ENCODE measurements around the gene LBHD1.
A peak's percentile ranks its signal among the peaks of the same experiment; 100 is the strongest.
"Not testable (repeated sequence)": the region's sequence is repeated elsewhere in the genome, so short reads cannot be mapped to it uniquely, and the experiment has no call there.

Gene LBHD1

GRCh38 chr11:62665075-62665598 is 6.9 kb downstream of the LBHD1 start, which contains the start of the genes C11orf98 and CSKMT:
TSS of gene C11orf98 (minus strand) at chr11:62665210. CDS start at chr11:62665169, 41 bp downstream.
TSS of gene CSKMT (plus strand) at chr11:62665312. CDS start at chr11:62665880, 568 bp downstream.
- peak; percentile 88 to 97 (median 94) for DNase-seq (ENCODE audit: low read depth in 4 of 4, low spot score in 1 of 4)

DNA sequence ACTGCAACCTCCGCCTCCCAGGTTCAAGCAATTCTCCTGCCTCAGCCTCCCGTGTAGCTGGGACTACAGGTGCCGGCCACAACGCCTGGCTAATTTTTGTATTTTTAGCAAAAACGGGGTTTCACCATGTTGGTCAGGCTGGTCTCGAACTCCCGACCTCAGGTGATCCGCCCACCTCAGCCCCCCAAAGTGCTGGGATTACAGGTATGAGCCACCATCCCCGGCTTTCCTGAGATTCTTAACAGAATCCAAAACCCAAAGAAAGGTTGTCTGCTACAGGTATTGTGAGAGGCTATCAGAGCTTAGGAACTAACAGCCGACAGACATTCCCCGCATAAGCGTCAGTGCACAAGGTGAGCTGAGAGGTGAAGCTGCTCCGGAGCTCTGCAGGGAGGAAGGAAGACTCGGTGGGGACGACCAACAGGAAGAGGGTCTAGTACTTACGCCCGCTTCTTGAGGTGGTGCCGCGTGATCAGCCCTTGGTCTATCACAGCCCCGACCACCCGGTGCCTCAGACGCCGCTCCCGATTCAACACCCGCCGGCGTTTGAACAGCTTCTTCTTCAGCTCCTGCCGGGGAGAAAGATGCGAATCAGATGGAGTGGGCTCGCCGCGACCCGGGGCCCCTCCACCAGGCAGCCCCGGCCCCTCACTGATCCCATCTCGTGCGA is 7.5 kb downstream of the LBHD1 start:
- DNase-seq (ENCODE audit: low read depth in 4 of 4, low spot score in 1 of 4) = no peak

DNA sequence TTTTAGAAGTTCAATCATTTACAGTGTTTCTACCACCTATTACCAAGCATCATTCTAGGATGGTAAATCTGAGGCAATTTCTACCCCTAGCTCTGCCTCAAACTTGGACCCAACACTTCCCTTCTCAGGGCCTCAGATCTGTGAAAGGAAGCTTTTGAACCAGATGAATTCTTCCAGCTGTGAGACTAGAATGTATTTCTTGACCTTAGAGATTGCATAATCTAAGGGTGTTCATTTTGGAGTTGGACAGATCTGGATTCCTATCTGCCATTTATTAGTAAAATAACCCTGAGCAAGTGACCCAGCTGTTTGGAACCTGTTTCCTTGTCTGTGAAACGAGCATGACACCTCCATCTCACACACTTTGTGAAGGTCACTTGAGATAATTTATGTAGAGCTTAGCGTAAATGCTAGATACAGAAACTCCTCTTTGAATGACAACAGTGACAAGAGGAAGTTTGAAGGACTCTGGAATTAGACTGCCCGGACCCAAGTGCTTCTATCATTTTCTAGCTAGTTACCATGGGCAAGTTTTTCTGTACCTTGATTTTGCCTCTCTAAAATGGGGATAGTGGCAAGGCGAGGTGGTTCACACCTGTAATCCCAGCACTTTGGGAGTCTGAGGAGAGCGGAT is 15.2 kb downstream of the LBHD1 start:
- no peak for DNase-seq (ENCODE audit: low read depth in 4 of 4, low spot score in 1 of 4)

DNA sequence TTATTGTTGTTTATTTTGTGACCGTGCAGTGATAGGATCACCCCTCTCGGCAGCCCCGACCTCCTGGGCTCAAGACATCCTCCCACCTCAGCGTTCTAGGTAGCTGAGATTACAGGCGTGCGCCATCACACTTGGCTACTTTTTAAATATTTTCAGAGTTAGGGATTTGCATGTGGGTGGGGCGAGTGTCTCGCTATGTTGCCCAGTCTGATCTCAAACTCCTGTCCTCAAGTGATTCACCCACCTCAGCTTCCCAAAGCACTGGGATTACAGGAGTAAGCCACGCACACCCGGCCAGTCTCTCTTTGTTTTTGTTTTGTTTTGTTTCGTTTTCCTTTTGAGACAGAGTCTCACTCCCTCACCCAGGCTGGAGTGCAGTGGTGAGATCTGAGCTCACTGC is 17.8 kb downstream of the LBHD1 start:
- no peak for DNase-seq (ENCODE audit: low read depth in 4 of 4, low spot score in 1 of 4)

GRCh38 chr11:62652161-62653006 is 19.7 kb downstream of the LBHD1 start:
- DNase-seq (ENCODE audit: low read depth in 4 of 4, low spot score in 1 of 4) = no peak

DNA sequence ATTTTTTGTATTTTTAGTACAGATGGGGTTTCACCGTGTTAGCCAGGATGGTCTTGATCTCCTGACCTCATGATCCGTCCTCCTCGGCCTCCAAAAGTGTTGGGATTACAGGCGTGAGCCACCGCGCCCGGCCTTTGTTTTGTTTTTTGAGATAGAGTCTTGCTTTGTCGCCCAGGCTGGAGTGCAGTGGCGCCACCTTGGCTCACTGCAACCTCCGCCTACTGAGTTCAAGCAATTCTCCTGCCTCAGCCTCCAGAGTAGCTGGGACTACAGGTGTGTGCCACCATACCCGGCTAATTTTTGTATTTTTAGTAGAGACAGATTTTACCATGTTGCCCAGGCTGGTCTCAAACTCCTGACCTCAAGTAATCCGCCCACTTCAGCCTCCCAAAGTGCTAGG is 21.8 kb downstream of the LBHD1 start:
- DNase-seq (ENCODE audit: low read depth in 4 of 4, low spot score in 1 of 4) = not testable (repeated sequence)

DNA sequence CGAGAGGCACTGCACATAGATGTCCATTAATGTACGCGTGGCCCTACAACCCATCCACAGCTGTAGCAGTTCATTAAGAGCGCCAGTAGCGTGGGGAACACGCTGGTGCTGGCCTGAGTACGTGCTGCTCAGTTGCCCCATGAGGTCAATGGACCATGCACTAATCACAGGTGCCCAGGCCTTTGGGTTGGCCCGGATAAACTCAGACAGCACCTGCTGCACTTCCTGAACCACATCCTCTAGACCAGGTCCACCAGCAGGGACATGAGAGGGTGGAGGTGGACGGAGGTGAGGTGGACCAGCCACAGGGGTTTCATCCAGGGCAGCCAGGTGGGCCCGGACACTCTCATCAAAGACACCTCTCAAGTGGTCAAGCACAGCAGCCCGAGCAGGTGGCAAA is 22.6 kb downstream of the LBHD1 start:
- DNase-seq (ENCODE audit: low read depth in 4 of 4, low spot score in 1 of 4) = no peak

DNA sequence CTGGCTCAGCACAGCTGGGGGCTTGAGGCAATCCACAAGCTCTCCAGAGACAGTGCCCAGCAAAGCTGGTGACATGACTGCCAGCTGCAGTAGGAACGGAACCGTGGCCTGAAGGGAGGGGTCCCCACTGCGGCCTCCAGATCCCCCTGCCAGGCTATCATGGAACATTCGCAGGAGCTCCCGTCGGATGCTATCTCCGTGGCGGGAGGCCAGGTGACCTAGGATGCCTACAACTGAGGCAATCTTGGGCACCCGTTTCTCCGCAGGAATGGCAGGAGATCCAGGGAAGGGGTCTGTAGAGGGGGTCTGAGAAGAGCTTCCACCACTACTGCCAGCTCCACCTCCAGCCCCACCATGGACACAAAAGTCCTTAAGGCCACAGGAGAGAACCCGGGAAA is 23.1 kb downstream of the LBHD1 start:
- no peak for DNase-seq (ENCODE audit: low read depth in 4 of 4, low spot score in 1 of 4)

DNA sequence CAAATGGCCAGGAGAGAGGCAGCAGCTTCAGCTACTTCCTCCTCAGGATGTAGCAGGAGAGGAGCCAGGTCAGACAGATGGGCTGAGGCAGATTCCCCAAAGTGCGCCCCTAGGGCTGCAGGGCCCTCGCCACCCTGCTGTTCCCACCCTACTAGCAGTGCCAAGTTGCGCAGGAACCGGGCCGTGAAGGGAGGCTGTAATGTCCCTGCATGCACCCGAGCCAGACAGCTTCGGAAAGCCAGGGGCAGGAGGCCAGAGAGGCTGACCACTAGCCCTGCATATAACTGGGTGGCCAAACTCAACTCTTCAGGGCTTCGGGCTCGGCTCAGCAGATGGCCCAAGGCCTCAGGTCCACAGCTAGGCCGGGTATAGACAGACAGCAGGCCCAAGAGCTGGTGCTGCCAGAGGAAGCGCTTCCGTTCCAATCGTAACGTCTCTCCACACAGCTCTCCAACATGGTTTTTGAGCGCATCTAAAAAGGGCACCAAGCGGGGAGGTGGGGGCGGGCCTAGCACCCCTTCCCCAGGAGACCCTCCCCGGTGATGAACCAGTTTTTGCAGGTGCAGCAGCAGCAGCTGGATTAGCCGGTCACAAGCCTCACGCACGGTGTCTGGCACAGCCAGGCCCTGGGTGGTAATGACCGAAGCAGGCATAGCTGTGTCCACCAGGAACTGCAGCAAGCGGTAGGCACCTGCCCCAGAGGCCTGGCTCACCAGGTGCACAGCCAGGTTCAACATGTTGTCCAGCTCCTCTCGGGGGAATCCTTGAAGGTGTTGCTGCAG is 23.7 kb downstream of the LBHD1 start:
- DNase-seq (ENCODE audit: low read depth in 4 of 4, low spot score in 1 of 4) = no peak

GRCh38 chr11:62647609-62648005 is 24.5 kb downstream of the LBHD1 start:
- no peak for DNase-seq (ENCODE audit: low read depth in 4 of 4, low spot score in 1 of 4)

- no peak for DNase-seq (ENCODE audit: low read depth in 4 of 4, low spot score in 1 of 4)
These were observed 25.1 kb downstream of the LBHD1 start for GRCh38 chr11:62646825-62647608.

GRCh38 chr11:62645946-62646824 is 25.9 kb downstream of the LBHD1 start, which contains the start of gene GANAB:
TSS of gene GANAB (minus strand) at chr11:62646613. CDS start at chr11:62646599, 14 bp downstream.
- peak; percentile 99 to 100 (median 99) for DNase-seq (ENCODE audit: low read depth in 4 of 4, low spot score in 1 of 4)

- DNase-seq (ENCODE audit: low read depth in 4 of 4, low spot score in 1 of 4) = no peak
These were observed 26.5 kb downstream of the LBHD1 start for GRCh38 chr11:62645671-62645945.

DNA sequence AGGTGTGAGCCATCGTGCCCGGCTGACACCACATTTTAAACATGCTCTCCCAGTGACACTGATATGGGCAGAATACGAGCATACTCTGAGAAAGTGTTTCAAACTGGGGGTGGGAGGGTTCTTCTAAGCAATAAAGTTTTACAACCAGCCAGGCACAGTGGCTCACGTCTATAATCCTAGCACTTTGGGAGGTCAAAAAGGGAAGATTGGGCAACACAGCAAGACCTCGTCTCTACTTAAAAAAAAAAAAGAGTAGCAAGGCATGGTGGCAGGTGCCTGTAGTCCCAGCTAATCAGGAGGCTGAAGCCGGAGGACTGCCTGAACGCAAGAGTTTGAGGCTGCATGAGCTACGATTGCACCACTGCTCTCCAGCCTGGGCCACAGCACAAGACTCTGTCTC is 27.8 kb downstream of the LBHD1 start:
- DNase-seq (ENCODE audit: low read depth in 4 of 4, low spot score in 1 of 4) = no peak

DNA sequence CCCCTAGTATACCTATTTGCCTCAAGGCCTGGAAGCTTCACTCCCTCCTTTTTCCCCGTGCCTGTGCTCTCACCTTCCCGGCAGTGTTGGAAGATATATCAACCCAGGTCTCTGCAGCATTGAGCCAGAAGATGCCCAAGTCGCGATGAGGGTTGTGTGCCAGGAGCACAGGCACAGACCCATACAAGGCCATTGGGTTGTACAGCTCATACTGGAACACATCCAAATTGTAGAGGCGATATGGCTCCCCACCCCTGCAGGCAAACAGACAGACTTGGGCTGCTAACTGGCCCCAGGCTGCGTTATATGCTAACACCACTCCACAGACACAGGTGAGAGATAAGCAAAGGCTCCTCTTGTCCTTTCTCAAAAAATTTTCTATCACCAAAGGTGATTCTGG is 39.6 kb downstream of the LBHD1 start:
- no peak for DNase-seq (ENCODE audit: low read depth in 4 of 4, low spot score in 1 of 4)

GRCh38 chr11:62627713-62628112 is 44.4 kb downstream of the LBHD1 start:
- DNase-seq (ENCODE audit: low read depth in 4 of 4, low spot score in 1 of 4) = no peak

DNA sequence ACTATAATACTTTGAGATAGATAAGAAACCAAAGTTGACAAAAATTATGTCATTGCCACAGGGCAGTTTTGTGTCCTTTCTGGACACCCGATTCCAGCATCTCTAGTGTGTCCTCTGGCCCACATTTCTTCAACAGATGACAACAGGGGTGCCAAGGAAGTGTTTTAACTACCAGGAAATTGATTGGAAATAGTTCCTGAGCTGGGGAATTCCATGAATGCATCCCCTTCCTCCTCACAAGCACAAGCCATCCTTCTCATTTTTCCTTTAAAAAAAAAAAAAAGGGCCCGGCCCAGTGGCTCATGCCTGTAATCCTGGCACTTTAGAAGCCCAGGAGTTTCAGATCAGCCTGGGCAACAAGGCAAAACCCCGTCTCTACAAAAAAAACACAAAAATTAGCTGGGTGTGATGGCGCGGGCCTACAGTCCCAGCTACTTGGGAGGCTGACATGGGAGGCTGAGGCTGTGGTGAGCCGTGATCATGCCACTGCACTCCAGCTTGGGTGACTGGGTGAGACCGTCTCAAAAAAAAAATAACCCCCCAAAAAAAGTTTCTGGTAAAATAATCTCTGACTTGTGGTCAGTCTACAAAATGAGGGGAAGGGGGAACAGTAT is 49.5 kb downstream of the LBHD1 start:
- no peak for DNase-seq (ENCODE audit: low read depth in 4 of 4, low spot score in 1 of 4)

GRCh38 chr11:62621567-62622470 is 50.2 kb downstream of the LBHD1 start, which contains the start of gene B3GAT3:
TSS of gene B3GAT3 (minus strand) at chr11:62621986. CDS start at chr11:62621947, 39 bp downstream.
- peak; percentile 87 to 96 (median 94) for DNase-seq (ENCODE audit: low read depth in 4 of 4, low spot score in 1 of 4)
